OCI-LY1 (cell line): ENCODE data around the gene SEL1L3.

Experiments
- H2AFZ ChIP-seq: fragments of 200-600 bp; sonication (generic), shearing (Covaris generic); 2 replicates; pipeline ENCODE4 v1.6.0; 2014; ENCODE audit warnings: antibody characterized with exemption, mild to moderate bottlenecking, low read length
- H3F3A ChIP-seq: fragments of 200-600 bp; sonication (generic), shearing (Covaris generic); 2 replicates; pipeline ENCODE4 v1.6.0; 2014; ENCODE audit warnings: mild to moderate bottlenecking, antibody characterized with exemption, low read length, moderate library complexity; ENCODE audit not compliant: insufficient read depth
- H3K27ac ChIP-seq: fragments of 200-600 bp; sonication (generic); 2 replicates; pipeline ENCODE4 v1.5.1; 2014; ENCODE audit warnings: low read length, mixed run types, mild to moderate bottlenecking, low read depth; ENCODE audit not compliant: poor library complexity, severe bottlenecking
- H3K27me3 ChIP-seq: fragments of 200-600 bp; sonication (generic); 2 replicates; pipeline ENCODE4 v1.6.0; 2014; ENCODE audit warnings: antibody characterized with exemption, mild to moderate bottlenecking, low read length, moderate library complexity; ENCODE audit not compliant: insufficient read depth
- H3K36me3 ChIP-seq: fragments of 200-600 bp; sonication (generic); 2 replicates; pipeline ENCODE4 v1.6.1; 2014; ENCODE audit warnings: mild to moderate bottlenecking, antibody characterized with exemption, low read length, moderate library complexity, mixed read lengths; ENCODE audit not compliant: insufficient read depth
- H3K4me1 ChIP-seq: fragments of 200-600 bp; sonication (generic); 2 replicates; pipeline ENCODE4 v1.5.1; 2014; ENCODE audit warnings: mild to moderate bottlenecking, low read length, moderate library complexity; ENCODE audit not compliant: insufficient read depth, severe bottlenecking
- H3K4me2 ChIP-seq: fragments of 200-600 bp; sonication (generic), shearing (Covaris generic); 2 replicates; pipeline ENCODE4 v1.6.1; 2014; ENCODE audit warnings: low read length
- H3K4me3 ChIP-seq: fragments of 200-600 bp; sonication (generic); 2 replicates; pipeline ENCODE4 v1.5.1; 2014; ENCODE audit warnings: low read length, low read depth, mild to moderate bottlenecking, mixed read lengths; ENCODE audit not compliant: poor library complexity, severe bottlenecking
- H3K79me2 ChIP-seq: fragments of 200-600 bp; shearing (Covaris generic); 2 replicates; pipeline ENCODE4 v1.6.1; 2016; ENCODE audit warnings: mixed run types, low read length, mixed read lengths; ENCODE audit not compliant: insufficient read depth
- H3K9ac ChIP-seq: fragments of 200-600 bp; sonication (generic), shearing (Covaris generic); 2 replicates; pipeline ENCODE4 v1.6.1; 2014; ENCODE audit warnings: mild to moderate bottlenecking, low read length, mixed read lengths
- H3K9me2 ChIP-seq: fragments of 200-600 bp; sonication (generic), shearing (Covaris generic); 2 replicates; pipeline ENCODE4 v1.6.1; 2014; ENCODE audit warnings: low read depth, mild to moderate bottlenecking, low read length, mixed read lengths
- H3K9me3 ChIP-seq: fragments of 200-600 bp; shearing (Covaris generic); 2 replicates; pipeline ENCODE4 v1.6.1; 2014; ENCODE audit warnings: low read length, mixed read lengths
- H4K20me1 ChIP-seq: fragments of 200-600 bp; sonication (generic), shearing (Covaris generic); 2 replicates; pipeline ENCODE4 v1.6.0; 2016; ENCODE audit warnings: mild to moderate bottlenecking, low read length; ENCODE audit not compliant: insufficient read depth
- CTCF ChIP-seq: fragments of 200-600 bp; sonication (generic), shearing (Covaris generic); IDR thresholded peaks from 2 replicates; pipeline ENCODE4 v1.5.1; 2017; ENCODE audit warnings: mild to moderate bottlenecking, antibody characterized with exemption, low read length, moderate library complexity, mixed read lengths
- EZH2 ChIP-seq: fragments of 200-600 bp; sonication (generic), shearing (Covaris generic); IDR thresholded peaks from 2 replicates; pipeline ENCODE4 v1.8.0; 2017; ENCODE audit warnings: borderline replicate concordance, mixed run types, mild to moderate bottlenecking, antibody characterized with exemption, low read length, moderate library complexity, mixed read lengths

Gene SEL1L3

GRCh38 chr4:25770847-25771246, 91.9 kb downstream of the SEL1L3 start:
- no peaks in the 10 kb centered on the region for H3K27me3 ChIP-seq
- no peak overlapping the region for H3K4me3 ChIP-seq
- H3K4me1 ChIP-seq, result no peaks in the 10 kb centered on the region
- H3F3A ChIP-seq, result no peaks in the 10 kb centered on the region
- no peak for TF ChIP-seq EZH2
- TF ChIP-seq CTCF, result no peak
- H3K27ac ChIP-seq, result no peak overlapping the region
- H3K79me2 ChIP-seq, result no peaks in the 10 kb centered on the region
- H2AFZ ChIP-seq, result no peak overlapping the region
- H3K9ac ChIP-seq, result no peak overlapping the region
- no peak overlapping the region for H3K4me2 ChIP-seq
- H3K36me3 ChIP-seq, result peaks cover 80% of the 10 kb centered on the region
- no peaks in the 10 kb centered on the region for H4K20me1 ChIP-seq
- no peaks in the 10 kb centered on the region for H3K9me2 ChIP-seq
- no peaks in the 10 kb centered on the region for H3K9me3 ChIP-seq

GRCh38 chr4:25769251-25769650, 93.5 kb downstream of the SEL1L3 start:
- no peaks in the 10 kb centered on the region for H4K20me1 ChIP-seq
- H3K27ac ChIP-seq, result no peak overlapping the region
- H3K79me2 ChIP-seq, result no peaks in the 10 kb centered on the region
- no peak overlapping the region for H3K4me3 ChIP-seq
- peaks cover 82% of the 10 kb centered on the region for H3K36me3 ChIP-seq
- no peaks in the 10 kb centered on the region for H3K9me3 ChIP-seq
- no peak overlapping the region for H2AFZ ChIP-seq
- no peak overlapping the region for H3K9ac ChIP-seq
- no peaks in the 10 kb centered on the region for H3F3A ChIP-seq
- no peaks in the 10 kb centered on the region for H3K4me1 ChIP-seq
- no peaks in the 10 kb centered on the region for H3K9me2 ChIP-seq
- no peak overlapping the region for H3K4me2 ChIP-seq
- no peaks in the 10 kb centered on the region for H3K27me3 ChIP-seq
- TF ChIP-seq EZH2 (no peak), CTCF (no peak)

- H3K4me3 ChIP-seq, result no peak overlapping the region
- H3K79me2 ChIP-seq, result no peaks in the 10 kb centered on the region
- no peaks in the 10 kb centered on the region for H3K9me2 ChIP-seq
- H3F3A ChIP-seq, result no peaks in the 10 kb centered on the region
- H2AFZ ChIP-seq, result no peak overlapping the region
- H4K20me1 ChIP-seq, result no peaks in the 10 kb centered on the region
- TF ChIP-seq EZH2 (no peak), CTCF (peak; percentile 36)
- no peak overlapping the region for H3K4me2 ChIP-seq
- H3K4me1 ChIP-seq, result no peaks in the 10 kb centered on the region
- H3K9ac ChIP-seq, result no peak overlapping the region
- H3K27me3 ChIP-seq, result no peaks in the 10 kb centered on the region
- no peak overlapping the region for H3K27ac ChIP-seq
- peaks cover 82% of the 10 kb centered on the region for H3K36me3 ChIP-seq
- no peaks in the 10 kb centered on the region for H3K9me3 ChIP-seq
Measured at GRCh38 chr4:25767877-25768725, 94.7 kb downstream of the SEL1L3 start.
